Spleen (tissue), 7 donors: Measurements from ENCODE around the gene ATE1.

Experiments used
- POLR2A ChIP-seq, 3 donors: fragments of 450-650 bp; IDR thresholded peaks; one replicate each; pipeline ENCODE4 v1.5.1; 2017; ENCODE audit warnings: antibody characterized with exemption in 3 of 3, mild to moderate bottlenecking in 1 of 3
- TF ChIP-seq, protein P1 (sequence below), 11 experiments: fragments of 200-600 bp in 7 of 11; fragments of 450-650 bp in 4 of 11; sonication (generic) in 4 of 11; IDR thresholded peaks in 8 of 11; conservative IDR thresholded peaks in 3 of 11; 1 replicate in 7 of 11; 2 replicates in 4 of 11; pipeline versions ENCODE4 v1.4.0 to v1.8.0; 2016 to 2021; ENCODE audit warnings: antibody characterized with exemption in 11 of 11, inconsistent platforms in 4 of 11, mild to moderate bottlenecking in 1 of 11
- donor health status: DM: no; HTN: no; CAD: no; lungs with moderate emphysema.
- donor health status: DM: no; HTN: no; CAD: no.
- donor health status: DM: no; HTN: no; CAD: no.

DNA sequence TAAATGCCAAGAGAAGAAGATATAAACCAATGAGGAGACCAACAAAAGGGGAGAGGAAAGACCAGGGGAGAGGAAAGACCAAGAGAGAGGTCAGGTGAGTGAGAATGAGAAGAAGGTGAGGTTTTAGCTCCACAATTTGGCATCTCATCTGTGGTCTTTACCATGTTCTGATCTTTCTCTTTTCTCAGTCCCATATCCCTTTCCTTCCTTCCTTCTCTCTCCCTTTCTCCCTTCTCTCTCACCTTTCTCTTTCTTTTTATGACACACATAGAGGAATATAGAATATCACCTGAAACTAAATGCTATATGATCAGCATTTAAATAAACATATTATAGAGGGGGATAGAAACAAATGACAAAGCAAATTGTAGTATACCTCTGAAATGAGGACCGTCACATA, 57.4 kb downstream of the ATE1 start:
- no peak for TF ChIP-seq POLR2A (IDR thresholded peaks at IDR 0.05)
- TF ChIP-seq, protein P1, sequence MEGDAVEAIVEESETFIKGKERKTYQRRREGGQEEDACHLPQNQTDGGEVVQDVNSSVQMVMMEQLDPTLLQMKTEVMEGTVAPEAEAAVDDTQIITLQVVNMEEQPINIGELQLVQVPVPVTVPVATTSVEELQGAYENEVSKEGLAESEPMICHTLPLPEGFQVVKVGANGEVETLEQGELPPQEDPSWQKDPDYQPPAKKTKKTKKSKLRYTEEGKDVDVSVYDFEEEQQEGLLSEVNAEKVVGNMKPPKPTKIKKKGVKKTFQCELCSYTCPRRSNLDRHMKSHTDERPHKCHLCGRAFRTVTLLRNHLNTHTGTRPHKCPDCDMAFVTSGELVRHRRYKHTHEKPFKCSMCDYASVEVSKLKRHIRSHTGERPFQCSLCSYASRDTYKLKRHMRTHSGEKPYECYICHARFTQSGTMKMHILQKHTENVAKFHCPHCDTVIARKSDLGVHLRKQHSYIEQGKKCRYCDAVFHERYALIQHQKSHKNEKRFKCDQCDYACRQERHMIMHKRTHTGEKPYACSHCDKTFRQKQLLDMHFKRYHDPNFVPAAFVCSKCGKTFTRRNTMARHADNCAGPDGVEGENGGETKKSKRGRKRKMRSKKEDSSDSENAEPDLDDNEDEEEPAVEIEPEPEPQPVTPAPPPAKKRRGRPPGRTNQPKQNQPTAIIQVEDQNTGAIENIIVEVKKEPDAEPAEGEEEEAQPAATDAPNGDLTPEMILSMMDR (IDR thresholded peaks at IDR 0.05 in 8 of 11, conservative IDR thresholded peaks at IDR 0.05 in 3 of 11), result no peak
